Measurements from ENCODE around the gene ZNF580.

Gene ZNF580

GRCh38 chr19:55646889-55647731 is 6.3 kb downstream of the ZNF580 start:
- peak overlapping the region; percentile 91 for H3K4me3 ChIP-seq (ENCODE audit: low read depth, low read length)
- no peak for DNase-seq (ENCODE audit: low read depth)
- TF ChIP-seq, protein P1, sequence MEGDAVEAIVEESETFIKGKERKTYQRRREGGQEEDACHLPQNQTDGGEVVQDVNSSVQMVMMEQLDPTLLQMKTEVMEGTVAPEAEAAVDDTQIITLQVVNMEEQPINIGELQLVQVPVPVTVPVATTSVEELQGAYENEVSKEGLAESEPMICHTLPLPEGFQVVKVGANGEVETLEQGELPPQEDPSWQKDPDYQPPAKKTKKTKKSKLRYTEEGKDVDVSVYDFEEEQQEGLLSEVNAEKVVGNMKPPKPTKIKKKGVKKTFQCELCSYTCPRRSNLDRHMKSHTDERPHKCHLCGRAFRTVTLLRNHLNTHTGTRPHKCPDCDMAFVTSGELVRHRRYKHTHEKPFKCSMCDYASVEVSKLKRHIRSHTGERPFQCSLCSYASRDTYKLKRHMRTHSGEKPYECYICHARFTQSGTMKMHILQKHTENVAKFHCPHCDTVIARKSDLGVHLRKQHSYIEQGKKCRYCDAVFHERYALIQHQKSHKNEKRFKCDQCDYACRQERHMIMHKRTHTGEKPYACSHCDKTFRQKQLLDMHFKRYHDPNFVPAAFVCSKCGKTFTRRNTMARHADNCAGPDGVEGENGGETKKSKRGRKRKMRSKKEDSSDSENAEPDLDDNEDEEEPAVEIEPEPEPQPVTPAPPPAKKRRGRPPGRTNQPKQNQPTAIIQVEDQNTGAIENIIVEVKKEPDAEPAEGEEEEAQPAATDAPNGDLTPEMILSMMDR (conservative IDR thresholded peaks at IDR 0.05; ENCODE audit: low read depth, low read length): no peak

GRCh38 chr19:55647732-55648584 is 7.2 kb downstream of the ZNF580 start, which contains the start of gene CCDC106:
Gene CCDC106 (plus strand): TSS chr19:55648212. CDS start chr19:55649047, 835 bp downstream.
- TF ChIP-seq, protein P1 (conservative IDR thresholded peaks at IDR 0.05; ENCODE audit: low read depth, low read length): no peak
- peak within 1 kb of the TSS; percentile 91 for H3K4me3 ChIP-seq (ENCODE audit: low read depth, low read length)
- DNase-seq (ENCODE audit: low read depth): peak; percentile 79

DNA sequence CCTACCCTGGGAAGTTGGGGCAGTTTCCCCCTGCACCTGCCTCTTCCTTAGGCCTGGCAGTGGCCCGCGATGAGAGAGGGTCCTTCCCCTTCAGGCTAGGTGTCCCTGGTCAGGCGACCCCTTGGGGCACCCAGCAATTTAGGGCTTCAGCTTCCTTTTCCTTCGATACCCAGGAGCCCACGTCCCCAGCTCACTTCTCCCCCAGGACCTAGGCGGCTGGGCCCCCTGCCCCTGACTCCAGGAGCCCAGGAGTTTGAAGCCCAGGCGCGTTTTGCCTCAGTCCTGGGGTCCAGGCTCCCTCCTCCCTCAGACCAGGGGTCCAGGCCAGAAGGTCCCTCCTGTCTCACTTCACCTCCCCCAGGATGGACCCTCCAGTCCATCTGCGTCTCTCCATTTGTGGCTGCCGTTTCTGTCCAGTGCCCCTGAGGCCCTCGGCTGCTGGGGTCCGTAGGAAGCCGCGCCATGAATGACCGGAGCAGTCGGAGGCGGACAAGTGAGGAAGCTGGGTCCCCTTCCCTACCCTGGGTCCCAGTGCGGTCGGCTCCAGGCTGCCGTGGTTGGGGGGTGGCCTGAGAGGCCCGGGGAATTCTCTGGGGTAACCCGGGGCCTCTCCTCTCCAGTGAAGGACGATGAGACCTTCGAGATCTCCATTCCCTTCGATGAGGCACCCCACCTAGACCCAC is 7.9 kb downstream of the ZNF580 start:
- peak overlapping the region; percentile 91 for H3K4me3 ChIP-seq (ENCODE audit: low read depth, low read length)
- no peak for DNase-seq (ENCODE audit: low read depth)
- TF ChIP-seq, protein P1 (conservative IDR thresholded peaks at IDR 0.05; ENCODE audit: low read depth, low read length): no peak

- DNase-seq (ENCODE audit: low read depth): no peak
- TF ChIP-seq, protein P1 (conservative IDR thresholded peaks at IDR 0.05; ENCODE audit: low read depth, low read length): no peak
- peak overlapping the region; percentile 91 for H3K4me3 ChIP-seq (ENCODE audit: low read depth, low read length)
Observed at GRCh38 chr19:55649268-55650125, 8.7 kb downstream of the ZNF580 start.

- TF ChIP-seq, protein P1 (conservative IDR thresholded peaks at IDR 0.05; ENCODE audit: low read depth, low read length): no peak
- H3K4me3 ChIP-seq (ENCODE audit: low read depth, low read length): no peak overlapping the region
- no peak for DNase-seq (ENCODE audit: low read depth)
Observed at GRCh38 chr19:55650126-55650557, 9.3 kb downstream of the ZNF580 start.

Measured in choroid plexus epithelial cell (primary cell).